ENCODE results near the gene SLC38A8. TPM values are rescaled to one million over a fixed set of nuclear protein-coding genes. Genes with fewer than 3 reads are reported as not detected.

SLC38A8 gene
- total RNA-seq, 2 experiments from 2014 or later, result not detected

GRCh38 chr16:84013787-84014569, 28.6 kb downstream of the SLC38A8 start:
- Mint-ChIP-seq H3K27me3 (no peaks in the 10 kb centered on the region), H3K36me3 (ENCODE audit: low read depth) (no peaks in the 10 kb centered on the region), H3K9me3 (peaks cover 3% of the 10 kb centered on the region), H3K27ac (no peak overlapping the region), H3K4me1 (peaks cover 8% of the 10 kb centered on the region), H3K4me3 (no peak overlapping the region)
- ChIA-PET CTCF (interaction anchor here (1.0 to 2.2 kb wide), 2 partner anchors 35 to 173 kb away, joined by 3 to 7 read pairs; partner anchors contain the start of gene TAF1C), POLR2A (no interaction called here)
- DNase-seq, result peak; percentile 70

GRCh38 chr16:84009282-84009681, 33.3 kb downstream of the SLC38A8 start:
- H3K27ac Mint-ChIP-seq, result no peak overlapping the region
- ChIA-PET CTCF (interaction anchor here (1.4 kb wide), 1 partner anchor 8 kb away, joined by 4 read pairs; no protein-coding TSS in a partner anchor), POLR2A (no interaction called here)
- H3K4me3 Mint-ChIP-seq, result no peak overlapping the region
- no peaks in the 10 kb centered on the region for H3K36me3 Mint-ChIP-seq (ENCODE audit: low read depth)
- peaks cover 3% of the 10 kb centered on the region for H3K4me1 Mint-ChIP-seq
- H3K27me3 Mint-ChIP-seq, result no peaks in the 10 kb centered on the region
- H3K9me3 Mint-ChIP-seq, result no peaks in the 10 kb centered on the region
- no peak for DNase-seq

- ChIA-PET POLR2A (no interaction called here), CTCF (interaction anchor here (1.4 kb wide), 1 partner anchor 9 kb away, joined by 4 read pairs; no protein-coding TSS in a partner anchor)
- no peak overlapping the region for H3K4me3 Mint-ChIP-seq
- H3K36me3 Mint-ChIP-seq (ENCODE audit: low read depth), result no peaks in the 10 kb centered on the region
- no peaks in the 10 kb centered on the region for H3K9me3 Mint-ChIP-seq
- no peaks in the 10 kb centered on the region for H3K4me1 Mint-ChIP-seq
- no peak for DNase-seq
- H3K27ac Mint-ChIP-seq, result no peak overlapping the region
- no peaks in the 10 kb centered on the region for H3K27me3 Mint-ChIP-seq
Observed at GRCh38 chr16:84007965-84008364, 34.6 kb downstream of the SLC38A8 start.

GRCh38 chr16:84007520-84007919, 35.1 kb downstream of the SLC38A8 start:
- POLR2A ChIA-PET, result no interaction called here
- Mint-ChIP-seq H3K27ac (no peak overlapping the region), H3K9me3 (no peaks in the 10 kb centered on the region), H3K36me3 (ENCODE audit: low read depth) (no peaks in the 10 kb centered on the region), H3K4me3 (no peak overlapping the region), H3K4me1 (no peaks in the 10 kb centered on the region), H3K27me3 (no peaks in the 10 kb centered on the region)
- DNase-seq, result no peak
- CTCF ChIA-PET, result no interaction called here

GRCh38 chr16:84005391-84005790, 37.2 kb downstream of the SLC38A8 start:
- ChIA-PET POLR2A (no interaction called here), CTCF (no interaction called here)
- H3K27ac Mint-ChIP-seq, result no peak overlapping the region
- no peaks in the 10 kb centered on the region for H3K9me3 Mint-ChIP-seq
- DNase-seq, result no peak
- H3K36me3 Mint-ChIP-seq (ENCODE audit: low read depth), result no peaks in the 10 kb centered on the region
- no peak overlapping the region for H3K4me3 Mint-ChIP-seq
- H3K27me3 Mint-ChIP-seq, result no peaks in the 10 kb centered on the region
- no peaks in the 10 kb centered on the region for H3K4me1 Mint-ChIP-seq

- Mint-ChIP-seq H3K27ac (no peak overlapping the region), H3K9me3 (no peaks in the 10 kb centered on the region), H3K27me3 (no peaks in the 10 kb centered on the region), H3K36me3 (ENCODE audit: low read depth) (no peaks in the 10 kb centered on the region), H3K4me3 (no peak overlapping the region), H3K4me1 (no peaks in the 10 kb centered on the region)
- no peak for DNase-seq
- ChIA-PET CTCF (no interaction called here), POLR2A (no interaction called here)
Observed at GRCh38 chr16:84004442-84004841, 38.2 kb downstream of the SLC38A8 start.

GRCh38 chr16:84003038-84003437, 39.6 kb downstream of the SLC38A8 start:
- CTCF ChIA-PET, result no interaction called here
- Mint-ChIP-seq H3K27me3 (no peaks in the 10 kb centered on the region), H3K4me3 (no peak overlapping the region), H3K4me1 (no peaks in the 10 kb centered on the region), H3K36me3 (ENCODE audit: low read depth) (no peaks in the 10 kb centered on the region), H3K9me3 (no peaks in the 10 kb centered on the region), H3K27ac (no peak overlapping the region)
- POLR2A ChIA-PET, result no interaction called here
- DNase-seq, result no peak

- ChIA-PET CTCF (interaction anchor here (2.2 kb wide), 1 partner anchor 18 kb away, joined by 5 read pairs; no protein-coding TSS in a partner anchor), POLR2A (no interaction called here)
- Mint-ChIP-seq H3K27ac (no peak overlapping the region), H3K36me3 (ENCODE audit: low read depth) (no peaks in the 10 kb centered on the region), H3K4me1 (no peaks in the 10 kb centered on the region), H3K9me3 (no peaks in the 10 kb centered on the region), H3K4me3 (no peak overlapping the region), H3K27me3 (no peaks in the 10 kb centered on the region)
- no peak for DNase-seq
Observed at GRCh38 chr16:84001726-84002125, 40.9 kb downstream of the SLC38A8 start.

GRCh38 chr16:84000989-84001642, 41.5 kb downstream of the SLC38A8 start:
- CTCF ChIA-PET, result interaction anchor here (1.0 to 2.2 kb wide), 2 partner anchors 10 to 17 kb away, joined by 5 read pairs; no protein-coding TSS in a partner anchor
- Mint-ChIP-seq H3K4me3 (no peak overlapping the region), H3K27ac (no peak overlapping the region), H3K4me1 (no peaks in the 10 kb centered on the region), H3K36me3 (ENCODE audit: low read depth) (no peaks in the 10 kb centered on the region), H3K27me3 (peaks cover 5% of the 10 kb centered on the region), H3K9me3 (no peaks in the 10 kb centered on the region)
- POLR2A ChIA-PET, result no interaction called here
- no peak for DNase-seq

GRCh38 chr16:83998091-83998490, 44.5 kb downstream of the SLC38A8 start:
- CTCF ChIA-PET, result interaction anchor here (0.6 kb wide), 1 partner anchor 1287 kb away, joined by 3 read pairs; no protein-coding TSS in a partner anchor
- DNase-seq, result no peak
- Mint-ChIP-seq H3K36me3 (ENCODE audit: low read depth) (no peaks in the 10 kb centered on the region), H3K27ac (no peak overlapping the region), H3K27me3 (peaks cover 22% of the 10 kb centered on the region), H3K4me3 (no peak overlapping the region), H3K4me1 (no peaks in the 10 kb centered on the region), H3K9me3 (no peaks in the 10 kb centered on the region)
- POLR2A ChIA-PET, result no interaction called here

- H3K27me3 Mint-ChIP-seq, result peaks cover 24% of the 10 kb centered on the region
- H3K36me3 Mint-ChIP-seq (ENCODE audit: low read depth), result no peaks in the 10 kb centered on the region
- H3K27ac Mint-ChIP-seq, result no peak overlapping the region
- ChIA-PET CTCF (no interaction called here), POLR2A (no interaction called here)
- H3K4me1 Mint-ChIP-seq, result no peaks in the 10 kb centered on the region
- DNase-seq, result no peak
- H3K4me3 Mint-ChIP-seq, result no peak overlapping the region
- no peaks in the 10 kb centered on the region for H3K9me3 Mint-ChIP-seq
Observed at GRCh38 chr16:83996481-83997252, 45.9 kb downstream of the SLC38A8 start.

GRCh38 chr16:83995754-83996153, 46.8 kb downstream of the SLC38A8 start:
- CTCF ChIA-PET, result no interaction called here
- Mint-ChIP-seq H3K4me1 (no peaks in the 10 kb centered on the region), H3K36me3 (ENCODE audit: low read depth) (no peaks in the 10 kb centered on the region), H3K4me3 (no peak overlapping the region), H3K27me3 (peaks cover 24% of the 10 kb centered on the region), H3K9me3 (no peaks in the 10 kb centered on the region), H3K27ac (no peak overlapping the region)
- POLR2A ChIA-PET, result no interaction called here
- no peak for DNase-seq

- ChIA-PET POLR2A (no interaction called here), CTCF (no interaction called here)
- no peaks in the 10 kb centered on the region for H3K36me3 Mint-ChIP-seq (ENCODE audit: low read depth)
- H3K27ac Mint-ChIP-seq, result no peak overlapping the region
- no peak overlapping the region for H3K4me3 Mint-ChIP-seq
- no peaks in the 10 kb centered on the region for H3K9me3 Mint-ChIP-seq
- H3K4me1 Mint-ChIP-seq, result no peaks in the 10 kb centered on the region
- H3K27me3 Mint-ChIP-seq, result peaks cover 28% of the 10 kb centered on the region
- no peak for DNase-seq
Observed at GRCh38 chr16:83994703-83995102, 47.9 kb downstream of the SLC38A8 start.
